ENCODE measurements around the gene PLXNA4. TPM values are rescaled to one million over a fixed set of nuclear protein-coding genes. Genes with fewer than 3 reads are reported as not detected.

Gene PLXNA4
- total RNA-seq, 4 donors from 2014 or later: 0.31 to 0.66 (median 0.43) TPM

- no peak for ATAC-seq
- Histone ChIP-seq H3K4me3 (no peak overlapping the region), H3K27ac (no peak overlapping the region), H3K9me3 (no peaks in the 10 kb centered on the region), H3K27me3 (peaks cover 0 to 6% (median 0%) of the 10 kb centered on the region in 3 donors), H3K4me1 (no peaks in the 10 kb centered on the region), H3K36me3 (no peaks in the 10 kb centered on the region)
- DNase-seq: no peak
- intact Hi-C loops (cut with DNase I; ENCODE audit: low total_unique reads): no loop called here
- TF ChIP-seq POLR2A (IDR thresholded peaks at IDR 0.05) (no peak), CTCF (IDR thresholded peaks at IDR 0.05 in 4 of 5, conservative IDR thresholded peaks at IDR 0.05 in 1 of 5) (no peak)
- in situ Hi-C loops (cut with MboI; ENCODE audit: low sequenced_read_pairs in 4 of 4): no loop called here
Measured at GRCh38 chr7:132436121-132436520, 140.1 kb downstream of the PLXNA4 start.

- H3K4me1 ChIP-seq: no peaks in the 10 kb centered on the region
- H3K36me3 ChIP-seq: no peaks in the 10 kb centered on the region
- in situ Hi-C loops (cut with MboI; ENCODE audit: low sequenced_read_pairs in 4 of 4) (no loop called here), intact Hi-C loops (cut with DNase I; ENCODE audit: low total_unique reads) (no loop called here)
- no peak for DNase-seq
- no peak for ATAC-seq
- H3K27ac ChIP-seq: no peak overlapping the region
- no peak overlapping the region for H3K4me3 ChIP-seq
- TF ChIP-seq CTCF (IDR thresholded peaks at IDR 0.05 in 4 of 5, conservative IDR thresholded peaks at IDR 0.05 in 1 of 5) (no peak), POLR2A (IDR thresholded peaks at IDR 0.05) (no peak)
- no peaks in the 10 kb centered on the region for H3K9me3 ChIP-seq
- peaks cover 0 to 6% (median 0%) of the 10 kb centered on the region in 3 donors for H3K27me3 ChIP-seq
Measured at GRCh38 chr7:132435016-132435990, 141.0 kb downstream of the PLXNA4 start.

GRCh38 chr7:132434041-132434440 lies 142.2 kb downstream of the PLXNA4 start:
- Histone ChIP-seq H3K9me3 (no peaks in the 10 kb centered on the region), H3K4me3 (no peak overlapping the region), H3K4me1 (no peaks in the 10 kb centered on the region), H3K27ac (no peak overlapping the region), H3K27me3 (peaks cover 0 to 6% (median 0%) of the 10 kb centered on the region in 3 donors), H3K36me3 (no peaks in the 10 kb centered on the region)
- intact Hi-C loops (cut with DNase I; ENCODE audit: low total_unique reads) (no loop called here), in situ Hi-C loops (cut with MboI; ENCODE audit: low sequenced_read_pairs in 4 of 4) (no loop called here)
- DNase-seq (no peak), ATAC-seq (no peak)
- no peak for TF ChIP-seq POLR2A (IDR thresholded peaks at IDR 0.05)
- TF ChIP-seq CTCF (IDR thresholded peaks at IDR 0.05 in 4 of 5, conservative IDR thresholded peaks at IDR 0.05 in 1 of 5): no peak

GRCh38 chr7:132433301-132433700 lies 143.0 kb downstream of the PLXNA4 start:
- in situ Hi-C loops (cut with MboI; ENCODE audit: low sequenced_read_pairs in 4 of 4) (no loop called here), intact Hi-C loops (cut with DNase I; ENCODE audit: low total_unique reads) (no loop called here)
- ATAC-seq: no peak
- Histone ChIP-seq H3K4me1 (no peaks in the 10 kb centered on the region), H3K4me3 (no peak overlapping the region), H3K27ac (no peak overlapping the region), H3K36me3 (no peaks in the 10 kb centered on the region), H3K9me3 (no peaks in the 10 kb centered on the region), H3K27me3 (peaks cover 0 to 6% (median 0%) of the 10 kb centered on the region in 3 donors)
- TF ChIP-seq CTCF (IDR thresholded peaks at IDR 0.05 in 4 of 5, conservative IDR thresholded peaks at IDR 0.05 in 1 of 5): no peak
- DNase-seq: no peak
